Hepatic stellate cell (primary cell): ENCODE data around the gene PLAC1.

ENCODE experiments used
- DNase-seq: peaks from one replicate; pipeline ENCODE4 v3.0.0; 2011; ENCODE audit warnings: low spot score

The PLAC1 gene

GRCh38 chrX:134670134-134670924, 12.1 kb upstream of the PLAC1 start:
- DNase-seq = peak; percentile 60

GRCh38 chrX:134669378-134670098, 11.3 kb upstream of the PLAC1 start:
- peak; percentile 77 for DNase-seq

DNA sequence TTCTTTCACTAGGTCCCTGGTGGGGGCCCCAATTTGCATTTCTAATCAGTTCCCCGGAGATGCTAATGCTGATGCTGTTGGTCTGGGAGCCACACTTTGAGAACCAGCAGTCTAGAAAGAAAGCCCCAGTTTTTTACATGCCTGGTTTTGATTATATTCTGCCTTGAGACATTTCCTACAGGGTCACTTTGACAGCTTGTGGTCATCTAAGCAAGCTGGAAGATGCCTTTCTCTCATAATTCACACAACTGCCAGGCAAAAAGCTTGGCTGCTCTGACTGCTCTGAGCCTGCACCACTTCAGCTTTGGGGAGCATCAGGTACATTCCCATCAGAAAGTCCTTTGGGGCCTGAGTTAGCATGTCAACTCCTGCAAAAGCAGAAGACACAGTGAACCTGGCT, 5.9 kb upstream of the PLAC1 start:
- DNase-seq = no peak

DNA sequence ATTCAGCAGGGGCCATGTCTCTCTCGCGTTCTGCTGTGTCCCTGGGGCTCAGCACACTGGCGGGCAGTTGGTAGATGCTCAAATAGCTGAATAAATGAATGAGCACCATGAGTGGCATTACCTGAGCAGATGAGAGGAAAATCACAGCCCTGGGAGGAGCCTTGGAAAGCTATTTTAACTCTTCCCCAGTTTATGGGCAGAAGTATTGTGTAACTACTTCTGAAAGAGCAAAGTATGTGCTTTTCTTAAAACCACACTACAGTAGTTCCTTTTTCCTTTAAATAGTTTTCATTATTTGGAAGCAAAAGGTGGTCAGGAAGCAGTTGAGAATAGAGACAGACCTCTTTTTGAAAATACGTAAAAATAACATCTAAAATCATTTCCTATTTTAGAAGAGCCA, 3.0 kb upstream of the PLAC1 start:
- DNase-seq = no peak

- DNase-seq = no peak
Measured at GRCh38 chrX:134660627-134661026, 2.4 kb upstream of the PLAC1 start.

DNA sequence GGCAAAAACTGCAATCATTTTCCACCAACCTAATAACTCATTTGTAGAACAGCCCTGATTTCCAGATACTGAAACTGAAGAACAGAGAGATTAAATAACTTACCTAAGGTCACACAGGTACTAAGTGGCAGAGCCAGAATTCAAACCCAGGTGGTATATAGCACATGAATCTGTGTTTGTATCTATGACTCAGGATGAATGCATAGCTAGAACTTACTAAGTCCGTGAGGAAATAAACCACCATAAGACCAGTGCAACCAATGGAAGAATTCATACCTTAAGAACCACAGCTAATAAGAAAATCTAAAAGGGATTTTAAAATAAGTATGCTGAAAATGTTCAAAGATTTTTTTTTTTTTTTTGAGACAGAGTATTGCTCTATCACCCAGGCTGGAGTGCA, 1.5 kb upstream of the PLAC1 start:
- no peak for DNase-seq

DNA sequence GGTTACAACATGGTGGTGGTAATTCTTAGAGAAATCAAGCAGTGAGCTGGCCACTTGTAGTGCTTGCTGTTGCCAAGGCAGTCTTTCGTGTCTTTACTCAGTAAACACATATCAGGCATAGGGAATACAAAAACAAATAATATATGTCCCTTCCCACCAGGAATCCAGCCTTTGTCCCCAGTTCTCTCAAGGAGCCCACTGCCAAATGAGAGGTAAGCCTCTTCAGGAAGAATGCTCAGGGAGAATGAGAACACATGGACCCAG, 421 bp upstream of the PLAC1 start:
- DNase-seq = no peak

DNA sequence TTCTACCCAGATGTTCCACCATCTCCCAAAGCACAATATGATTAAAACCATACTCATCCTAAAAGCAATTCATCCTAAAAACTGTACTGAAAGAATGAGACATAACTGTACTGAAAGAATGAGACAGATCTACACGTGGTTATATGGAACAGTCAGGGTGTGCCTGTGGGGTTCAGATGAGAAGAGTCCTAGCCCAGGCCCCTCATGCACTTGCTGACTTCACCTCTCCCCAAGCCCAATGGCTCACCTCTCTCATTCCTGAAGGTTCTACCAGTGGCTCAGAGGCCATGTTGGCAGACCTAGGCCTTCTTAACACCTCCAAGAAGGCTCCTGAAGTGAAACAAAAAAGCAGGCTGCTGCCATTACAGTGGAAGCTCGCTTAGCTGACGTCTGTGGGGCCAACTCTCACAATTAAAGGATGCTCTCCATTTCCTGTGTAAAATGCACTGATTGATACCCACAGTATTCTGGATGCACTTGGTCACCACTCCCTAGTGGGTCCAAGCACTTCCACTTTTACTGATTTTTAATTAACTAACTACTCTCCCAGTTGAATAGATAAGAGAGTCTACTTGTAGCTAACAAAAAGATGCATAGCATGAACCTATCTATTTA, 3.8 kb downstream of the PLAC1 start:
- DNase-seq = no peak

DNA sequence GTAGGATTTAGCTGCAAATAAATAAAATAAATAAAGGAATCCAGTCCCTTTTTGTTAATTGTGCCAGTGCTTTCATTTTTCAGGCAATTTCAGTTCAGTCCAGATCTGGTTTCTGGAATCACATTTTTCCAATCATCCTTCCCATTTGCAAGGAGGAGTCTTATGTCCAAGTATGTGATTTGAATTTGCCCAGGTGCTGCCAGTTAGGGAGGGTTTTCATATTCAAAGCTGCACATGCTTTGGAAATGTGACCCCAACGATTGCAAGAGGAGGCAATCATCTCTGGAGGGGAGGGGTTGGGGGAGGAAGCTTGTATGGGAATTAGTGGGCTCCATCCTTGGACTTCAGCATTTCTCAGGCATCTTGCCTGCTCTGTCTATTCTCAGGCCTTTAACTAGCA, 4.4 kb downstream of the PLAC1 start:
- DNase-seq = no peak

DNA sequence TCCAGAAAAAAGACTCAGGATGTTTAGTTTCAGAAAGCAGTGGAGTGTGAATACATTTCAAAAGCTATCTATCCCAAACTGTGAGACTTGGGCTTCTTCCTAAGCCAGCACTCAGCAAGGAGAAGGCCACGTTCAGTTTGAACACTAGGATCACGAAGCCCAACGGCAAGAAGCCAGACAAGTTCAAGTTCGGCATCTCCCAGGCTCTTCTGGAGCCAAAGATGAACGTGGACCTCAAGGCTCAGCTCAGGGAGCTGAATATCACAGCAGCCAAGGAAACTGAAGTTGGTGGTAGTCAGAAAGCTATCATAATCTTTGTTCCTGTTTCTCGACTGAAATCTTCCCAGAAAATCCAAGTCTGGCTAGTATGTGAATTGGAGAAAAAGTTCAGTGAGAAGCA, 7.6 kb downstream of the PLAC1 start:
- no peak for DNase-seq

- no peak for DNase-seq
Measured at GRCh38 chrX:134649770-134650169, 8.5 kb downstream of the PLAC1 start.

DNA sequence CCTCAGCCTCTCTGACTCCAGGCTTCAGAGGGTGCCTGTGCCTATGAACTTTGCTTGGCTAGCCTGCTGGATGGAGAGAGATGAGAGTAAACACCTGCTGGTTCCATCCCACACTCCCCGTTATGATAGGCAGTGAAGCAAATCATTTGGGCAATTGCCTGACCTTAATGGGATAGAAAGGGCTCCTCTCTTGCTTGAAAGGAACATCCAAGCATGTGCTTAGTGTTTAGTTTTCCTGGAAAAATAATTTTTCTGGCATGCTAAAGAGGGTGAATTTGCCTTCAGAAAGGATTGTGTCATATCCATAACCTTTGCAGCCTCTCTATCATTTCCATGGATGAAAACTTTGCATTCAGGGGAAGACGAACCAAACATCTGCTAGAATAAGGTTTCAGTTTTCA, 10.8 kb downstream of the PLAC1 start:
- DNase-seq = no peak

GRCh38 chrX:134646691-134647090, 11.6 kb downstream of the PLAC1 start:
- no peak for DNase-seq

GRCh38 chrX:134645936-134646543, 12.2 kb downstream of the PLAC1 start:
- no peak for DNase-seq

- no peak for DNase-seq
Measured at GRCh38 chrX:134642386-134642785, 15.9 kb downstream of the PLAC1 start.

- no peak for DNase-seq
Measured at GRCh38 chrX:134641346-134641745, 16.9 kb downstream of the PLAC1 start.

DNA sequence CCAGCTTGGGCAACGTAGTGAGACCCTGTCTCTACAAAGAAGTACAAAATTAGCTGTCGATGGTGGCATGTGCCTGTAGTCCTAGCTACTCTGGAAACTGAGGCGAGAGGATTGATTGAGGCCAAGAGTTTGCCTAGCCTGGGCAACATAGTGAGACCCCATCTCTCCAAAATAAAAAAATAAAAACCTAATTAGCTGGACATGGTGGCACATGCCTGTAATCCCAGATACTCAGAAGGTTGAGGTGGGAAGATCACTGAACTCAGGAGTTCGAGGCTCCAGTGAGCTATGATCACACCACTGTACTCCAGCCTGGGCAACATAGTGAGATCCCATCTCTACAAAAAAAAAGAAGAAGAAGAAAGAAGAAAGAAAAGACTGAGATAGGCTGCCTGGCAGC, 17.4 kb downstream of the PLAC1 start:
- DNase-seq = no peak

DNA sequence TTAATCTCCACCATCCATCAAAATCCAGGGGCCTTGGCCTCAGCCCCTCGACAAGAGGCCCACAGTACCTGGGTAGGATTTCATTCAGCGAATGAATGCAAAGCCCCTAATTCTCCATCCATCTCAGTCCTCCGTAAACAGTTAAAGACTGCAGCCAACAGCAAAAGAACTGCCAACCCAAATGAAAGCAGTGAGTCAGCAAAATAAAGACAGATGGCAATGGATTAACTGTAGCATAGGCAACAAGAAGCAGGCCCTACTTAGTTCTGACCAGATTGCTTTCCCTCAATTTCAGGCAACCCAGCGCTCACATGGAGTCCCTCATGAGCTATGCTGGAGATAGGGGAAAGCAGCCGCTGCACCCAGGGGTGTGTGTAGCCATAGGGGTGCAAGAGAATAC, 21.4 kb downstream of the PLAC1 start:
- no peak for DNase-seq

DNA sequence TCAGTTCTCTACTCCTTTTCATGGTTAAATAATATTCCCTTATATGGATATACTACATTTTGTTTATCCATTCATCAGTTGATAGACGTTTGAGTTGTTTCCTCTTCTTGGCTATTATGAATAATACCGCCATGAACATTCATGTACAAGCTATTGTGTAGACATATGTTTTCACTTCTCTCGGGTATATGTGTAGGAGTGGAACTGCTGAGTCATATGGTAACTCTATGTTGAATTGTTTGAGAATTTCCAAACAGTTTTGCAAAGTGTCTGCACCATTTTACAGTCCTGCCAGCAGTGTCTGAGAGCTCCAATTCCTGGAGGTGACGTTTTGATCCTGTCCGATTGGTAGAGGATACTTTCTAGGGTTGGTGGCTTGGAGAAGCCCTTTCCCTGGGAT, 23.6 kb downstream of the PLAC1 start:
- no peak for DNase-seq

- no peak for DNase-seq
Measured at GRCh38 chrX:134633832-134634231, 24.4 kb downstream of the PLAC1 start.

- DNase-seq = no peak
Measured at GRCh38 chrX:134633394-134633793, 24.9 kb downstream of the PLAC1 start.

DNA sequence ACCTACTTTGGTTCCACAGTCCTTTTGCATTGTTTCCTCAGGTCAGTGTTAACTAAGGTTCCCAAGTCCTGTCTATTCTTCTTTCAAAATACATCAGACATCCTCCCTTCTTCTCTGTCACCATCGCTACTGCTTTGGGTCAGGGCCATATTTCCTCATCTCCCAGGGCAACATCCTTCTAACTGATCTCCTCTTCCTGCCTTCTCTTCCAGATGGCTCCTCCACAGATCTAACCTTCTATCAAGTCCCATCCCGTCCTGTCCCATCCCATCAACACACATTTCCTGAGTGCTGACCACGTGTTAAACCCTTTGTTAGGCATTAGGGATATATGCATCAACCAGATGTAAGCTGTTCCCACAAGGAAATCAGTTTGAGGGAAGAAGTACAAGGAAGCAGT, 25.9 kb downstream of the PLAC1 start:
- no peak for DNase-seq
